Mammary epithelial cell (primary cell): Measurements from ENCODE around the gene SCAND1.

Experiments used
- EZH2 ChIP-seq: IDR thresholded peaks from 2 replicates; pipeline ENCODE4 v1.6.1; 2012; ENCODE audit warnings: low read length, inconsistent platforms, borderline replicate concordance
- TF ChIP-seq, protein P1 (sequence below), 2 donors: IDR thresholded peaks in 1 of 2; conservative IDR thresholded peaks in 1 of 2; 2 replicates each; pipeline ENCODE4 v1.5.1; 2011 to 2012; ENCODE audit warnings: inconsistent platforms in 2 of 2, low read length in 2 of 2, mild to moderate bottlenecking in 2 of 2, control low read depth in 1 of 2, low read depth in 1 of 2; ENCODE audit not compliant: insufficient read depth in 1 of 2; ENCODE audit errors: extremely low read depth in 1 of 2

DNA sequence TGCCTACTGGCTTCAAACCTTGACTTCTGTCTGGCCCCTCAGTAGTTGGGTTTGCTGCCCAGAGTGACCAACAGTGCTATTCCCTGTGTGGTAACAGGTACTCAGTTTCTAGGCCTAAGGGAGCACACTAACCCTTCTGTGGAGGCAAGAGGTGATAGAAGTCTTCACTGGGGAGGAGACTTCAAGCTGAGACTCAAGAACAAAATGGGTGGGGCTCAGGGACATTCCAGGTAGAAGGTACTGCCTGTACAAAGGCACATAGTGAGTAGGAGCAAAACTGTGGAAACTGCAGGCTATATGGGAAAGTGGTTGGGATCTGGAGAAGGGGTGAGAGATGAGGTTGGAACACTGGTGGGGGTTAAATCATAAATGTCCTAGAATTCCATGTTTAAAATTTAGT is 2.3 kb upstream of the SCAND1 start:
- TF ChIP-seq, protein P1, sequence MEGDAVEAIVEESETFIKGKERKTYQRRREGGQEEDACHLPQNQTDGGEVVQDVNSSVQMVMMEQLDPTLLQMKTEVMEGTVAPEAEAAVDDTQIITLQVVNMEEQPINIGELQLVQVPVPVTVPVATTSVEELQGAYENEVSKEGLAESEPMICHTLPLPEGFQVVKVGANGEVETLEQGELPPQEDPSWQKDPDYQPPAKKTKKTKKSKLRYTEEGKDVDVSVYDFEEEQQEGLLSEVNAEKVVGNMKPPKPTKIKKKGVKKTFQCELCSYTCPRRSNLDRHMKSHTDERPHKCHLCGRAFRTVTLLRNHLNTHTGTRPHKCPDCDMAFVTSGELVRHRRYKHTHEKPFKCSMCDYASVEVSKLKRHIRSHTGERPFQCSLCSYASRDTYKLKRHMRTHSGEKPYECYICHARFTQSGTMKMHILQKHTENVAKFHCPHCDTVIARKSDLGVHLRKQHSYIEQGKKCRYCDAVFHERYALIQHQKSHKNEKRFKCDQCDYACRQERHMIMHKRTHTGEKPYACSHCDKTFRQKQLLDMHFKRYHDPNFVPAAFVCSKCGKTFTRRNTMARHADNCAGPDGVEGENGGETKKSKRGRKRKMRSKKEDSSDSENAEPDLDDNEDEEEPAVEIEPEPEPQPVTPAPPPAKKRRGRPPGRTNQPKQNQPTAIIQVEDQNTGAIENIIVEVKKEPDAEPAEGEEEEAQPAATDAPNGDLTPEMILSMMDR (conservative IDR thresholded peaks at IDR 0.05 in 1 of 2, IDR thresholded peaks at IDR 0.05 in 1 of 2; ENCODE audit: extremely low read depth in 1 of 2, insufficient read depth in 1 of 2, low read depth in 1 of 2, low read length in 2 of 2): no peak
- no peak for TF ChIP-seq EZH2
